Activated CD8-positive, alpha-beta T cell treated with anti-CD3 and anti-CD28 coated beads for 36 hours (primary cell): ENCODE measurements around the gene BCL2L11. TPM values are rescaled to one million over a fixed set of nuclear protein-coding genes. Genes with fewer than 3 reads are reported as not detected.

Experiments
- ATAC-seq: fragments of 200-7000 bp; cut with Tn5 transposase; one replicate; pipeline ENCODE4 v1.10.0; 2021; ENCODE audit warnings: mild to moderate bottlenecking, moderate library complexity
- CTCF ChIA-PET: fragments of 350-600 bp; sonication (Branson Sonifier 250); formaldehyde crosslinking; loops from one replicate; lab custom pipeline; 2021; ENCODE audit warnings: antibody characterized with exemption; lab: Charles Lee
- POLR2A ChIA-PET: fragments of 350-600 bp; sonication (Branson Sonifier 250); formaldehyde crosslinking; loops from one replicate; lab custom pipeline; 2021; ENCODE audit warnings: antibody characterized with exemption; lab: Charles Lee
- DNase-seq: peaks from one replicate; pipeline ENCODE4 v3.0.0-alpha.2; 2020
- H3K27ac Mint-ChIP-seq: one replicate; pipeline ENCODE4 v1.8.0; 2021; ENCODE audit warnings: mild to moderate bottlenecking, mixed read lengths
- H3K27me3 Mint-ChIP-seq: one replicate; pipeline ENCODE4 v1.8.0; 2021; ENCODE audit warnings: mixed read lengths
- H3K36me3 Mint-ChIP-seq: one replicate; pipeline ENCODE4 v1.8.0; 2021; ENCODE audit warnings: low read depth, mixed read lengths
- H3K4me1 Mint-ChIP-seq: one replicate; pipeline ENCODE4 v1.8.0; 2021; ENCODE audit warnings: low read depth, mixed read lengths
- H3K4me3 Mint-ChIP-seq: one replicate; pipeline ENCODE4 v1.8.0; 2021; ENCODE audit warnings: mild to moderate bottlenecking, moderate library complexity, mixed read lengths
- H3K9me3 Mint-ChIP-seq: one replicate; pipeline ENCODE4 v1.8.0; 2021; ENCODE audit warnings: mixed read lengths
- CTCF ChIP-seq: fragments of 200-600 bp; IDR thresholded peaks from one replicate; pipeline ENCODE4 v1.8.0; 2022; ENCODE audit warnings: antibody characterized with exemption, mild to moderate bottlenecking
- intact Hi-C: fragments of 100-400 bp; cut with micrococcal nuclease; formaldehyde crosslinking; loops from one replicate; pipeline ENCODE4 v1.10.0; 2022
- total RNA-seq, 2 experiments: library from RNA; stranded (reverse); gene quantifications; one replicate each; pipeline ENCODE4 v1.2.3, GENCODE V29; 2021

The BCL2L11 gene
- total RNA-seq, 2 experiments from 2014 or later = 19.8 to 22.6 TPM

DNA sequence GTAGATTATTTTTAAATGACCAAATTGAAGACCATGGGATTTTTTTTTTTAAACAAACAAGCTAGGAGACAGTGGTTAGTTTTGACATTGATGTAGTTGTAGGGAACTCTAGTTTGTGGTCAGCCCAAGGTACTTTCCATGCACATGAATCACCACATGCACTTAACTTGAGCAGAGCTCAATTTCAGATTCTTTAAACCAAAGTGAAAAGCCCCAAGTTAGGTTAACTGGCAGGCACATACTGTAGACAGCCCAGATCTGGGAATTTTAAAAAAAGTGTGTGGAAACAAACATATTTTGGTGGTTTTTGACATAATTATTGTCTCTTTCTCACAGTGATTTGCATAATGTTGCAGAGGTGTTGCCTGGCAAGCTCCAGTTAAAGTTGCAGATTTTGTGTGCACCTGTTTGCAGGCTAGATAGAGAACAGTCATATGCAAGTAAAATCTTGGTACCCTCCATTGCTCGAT lies 88.4 kb downstream of the BCL2L11 start:
- Mint-ChIP-seq H3K27ac (no peak overlapping the region), H3K9me3 (peaks cover 10% of the 10 kb centered on the region), H3K4me3 (no peak overlapping the region), H3K4me1 (peaks cover 16% of the 10 kb centered on the region), H3K36me3 (peaks cover 1% of the 10 kb centered on the region), H3K27me3 (peaks cover 7% of the 10 kb centered on the region)
- POLR2A ChIA-PET = no interaction called here
- intact Hi-C loops = no loop called here
- DNase-seq (peak; percentile 80), ATAC-seq (peak; percentile 94)
- TF ChIP-seq CTCF = no peak
- CTCF ChIA-PET = interaction anchor here (0.6 to 0.8 kb wide), 4 partner anchors 33 to 398 kb away, joined by 3 read pairs; no protein-coding TSS in a partner anchor

- ChIA-PET POLR2A (no interaction called here), CTCF (no interaction called here)
- no peak for TF ChIP-seq CTCF
These were observed 89.3 kb downstream of the BCL2L11 start for GRCh38 chr2:111210036-111210435.

GRCh38 chr2:111213877-111214276 lies 93.2 kb downstream of the BCL2L11 start:
- Mint-ChIP-seq H3K9me3 (peaks cover 22% of the 10 kb centered on the region), H3K36me3 (peaks cover 12% of the 10 kb centered on the region), H3K4me1 (peaks cover 8% of the 10 kb centered on the region), H3K4me3 (no peak overlapping the region), H3K27me3 (peaks cover 1% of the 10 kb centered on the region), H3K27ac (no peak overlapping the region)
- no peak for ATAC-seq
- CTCF ChIA-PET = no interaction called here
- intact Hi-C loops = no loop called here
- POLR2A ChIA-PET = no interaction called here
- no peak for TF ChIP-seq CTCF
- no peak for DNase-seq

More at GRCh38 chr2:111210036-111210435, 89.3 kb downstream of the BCL2L11 start:
- H3K4me1 Mint-ChIP-seq = peaks cover 16% of the 10 kb centered on the region
- no peak overlapping the region for H3K27ac Mint-ChIP-seq
- peaks cover 6% of the 10 kb centered on the region for H3K27me3 Mint-ChIP-seq
- no peak overlapping the region for H3K4me3 Mint-ChIP-seq
- no peak for ATAC-seq
- DNase-seq = no peak
- H3K9me3 Mint-ChIP-seq = peaks cover 19% of the 10 kb centered on the region
- H3K36me3 Mint-ChIP-seq = peaks cover 10% of the 10 kb centered on the region
- intact Hi-C loops = no loop called here

DNA sequence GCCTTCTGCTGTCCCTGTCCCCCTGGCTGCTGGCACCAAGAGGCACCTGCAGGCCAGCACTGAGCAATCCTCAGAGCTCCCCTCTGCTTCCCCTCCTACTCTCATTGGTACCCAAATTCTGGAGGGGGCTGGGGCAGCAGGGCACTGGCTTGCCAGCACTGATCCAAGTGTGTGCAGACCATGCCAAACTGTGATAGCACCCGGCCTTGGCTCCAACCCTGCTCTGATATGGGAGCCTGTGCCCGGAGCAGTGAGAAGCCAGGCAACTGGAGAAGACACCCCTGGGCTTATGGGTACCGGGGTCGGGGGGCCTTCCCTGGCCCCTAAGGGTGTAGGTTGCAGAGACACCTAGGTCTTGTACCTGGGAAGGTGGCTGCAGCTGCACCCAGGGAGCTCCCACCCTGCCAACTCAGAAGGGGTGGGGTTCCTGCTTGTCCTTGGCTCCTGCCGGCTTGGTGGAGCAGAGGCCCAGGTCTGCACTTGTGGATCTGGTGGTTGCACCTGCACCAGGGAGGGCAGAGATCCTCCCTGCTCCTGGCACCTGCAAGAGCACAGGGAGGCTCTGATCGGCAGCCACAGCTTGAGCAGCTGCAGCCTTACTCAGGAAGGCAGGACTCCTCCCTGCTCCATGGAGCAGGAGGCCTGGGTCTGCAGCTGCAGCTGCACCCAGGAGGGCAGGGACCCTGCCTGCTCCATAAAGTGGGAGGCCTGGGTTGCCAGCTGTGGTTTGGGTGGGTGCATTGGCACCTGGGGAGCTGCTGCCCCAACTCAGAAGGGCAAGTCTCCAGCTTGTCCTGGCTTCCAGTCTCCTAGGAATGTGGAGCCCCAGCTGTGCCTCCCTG lies 96.3 kb downstream of the BCL2L11 start:
- ATAC-seq = no peak
- no peak for TF ChIP-seq CTCF

More for the DNA sequence above, 96.3 kb downstream of the BCL2L11 start:
- H3K36me3 Mint-ChIP-seq = peaks cover 12% of the 10 kb centered on the region
- H3K27ac Mint-ChIP-seq = no peak overlapping the region
- CTCF ChIA-PET = interaction anchor here (1.5 kb wide), 1 partner anchor 405 kb away, joined by 3 read pairs; no protein-coding TSS in a partner anchor
- peaks cover 19% of the 10 kb centered on the region for H3K9me3 Mint-ChIP-seq
- POLR2A ChIA-PET = interaction anchor here (0.6 kb wide), 1 partner anchor 32 kb away, joined by 3 read pairs; no protein-coding TSS in a partner anchor
- no peak overlapping the region for H3K4me3 Mint-ChIP-seq
- no peaks in the 10 kb centered on the region for H3K4me1 Mint-ChIP-seq
- peaks cover 9% of the 10 kb centered on the region for H3K27me3 Mint-ChIP-seq
- no peak for DNase-seq
- intact Hi-C loops = no loop called here
